Measurements from ENCODE around the gene SLC25A33.
"Not testable (repeated sequence)": the region's sequence is repeated elsewhere in the genome, so short reads cannot be mapped to it uniquely, and the experiment has no call there.

The SLC25A33 gene

DNA sequence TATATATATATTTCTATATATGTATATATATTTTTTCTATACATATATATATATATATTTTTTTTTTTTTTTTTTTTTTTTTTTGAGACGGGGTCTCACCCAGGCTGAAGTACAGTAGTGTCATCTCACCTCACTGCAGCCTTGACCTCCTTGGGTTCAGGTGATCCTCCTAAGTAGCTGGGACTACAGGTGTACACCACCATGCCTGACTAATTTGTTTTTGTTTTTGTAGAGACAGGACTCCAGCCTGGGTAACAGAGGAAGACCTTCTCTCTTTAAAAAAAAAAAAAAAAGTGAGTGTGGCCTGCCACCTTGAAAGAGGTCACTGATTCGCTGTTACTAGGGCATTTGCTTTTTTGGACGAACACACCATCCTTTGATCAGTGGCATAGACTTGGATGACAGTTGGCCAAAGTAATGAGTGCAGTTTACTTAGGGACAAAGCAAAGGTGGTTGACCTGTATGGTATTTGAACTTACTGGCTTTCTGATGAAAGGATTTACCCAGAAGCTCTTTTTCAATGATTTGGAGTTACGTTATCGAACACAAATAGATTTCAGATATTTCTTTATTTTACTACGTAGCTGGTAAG, 10.8 kb downstream of the SLC25A33 start:
- Histone ChIP-seq H3K4me1 (ENCODE audit: control insufficient read depth, insufficient read depth, low read length) (peaks cover under 1% of the 10 kb centered on the region), H3K9ac (ENCODE audit: low read length) (no peak overlapping the region), H3K9me3 (ENCODE audit: control insufficient read depth, low read length) (no peaks in the 10 kb centered on the region), H3K36me3 (ENCODE audit: control insufficient read depth, insufficient read depth, low read length) (no peaks in the 10 kb centered on the region), H3K27me3 (ENCODE audit: control insufficient read depth, insufficient read depth, low read length) (no peaks in the 10 kb centered on the region), H3K4me3 (ENCODE audit: low read length) (no peak overlapping the region)

DNA sequence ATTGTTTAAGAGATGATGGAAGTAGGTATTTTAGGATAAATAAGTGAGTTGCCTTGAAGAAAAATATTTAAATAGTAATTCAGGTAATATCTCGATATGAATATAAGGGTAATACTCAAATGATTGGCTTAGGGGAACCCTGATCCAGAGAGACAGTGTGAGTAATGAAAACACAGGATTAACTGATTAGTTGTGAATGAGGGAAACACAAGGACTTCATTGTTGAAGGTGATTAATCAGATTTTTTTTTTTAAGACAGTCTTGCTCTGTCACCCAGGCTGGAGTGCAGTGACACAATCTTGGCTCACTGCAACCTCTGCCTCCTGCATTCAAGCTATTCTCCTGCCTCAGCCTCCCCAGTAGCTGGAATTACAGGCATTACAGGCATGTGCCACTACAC, 12.7 kb downstream of the SLC25A33 start:
- Histone ChIP-seq H3K27me3 (ENCODE audit: control insufficient read depth, insufficient read depth, low read length) (no peaks in the 10 kb centered on the region), H3K36me3 (ENCODE audit: control insufficient read depth, insufficient read depth, low read length) (no peaks in the 10 kb centered on the region), H3K9ac (ENCODE audit: low read length) (no peak overlapping the region), H3K4me1 (ENCODE audit: control insufficient read depth, insufficient read depth, low read length) (peaks cover 10% of the 10 kb centered on the region), H3K4me3 (ENCODE audit: low read length) (no peak overlapping the region), H3K9me3 (ENCODE audit: control insufficient read depth, low read length) (no peaks in the 10 kb centered on the region)

DNA sequence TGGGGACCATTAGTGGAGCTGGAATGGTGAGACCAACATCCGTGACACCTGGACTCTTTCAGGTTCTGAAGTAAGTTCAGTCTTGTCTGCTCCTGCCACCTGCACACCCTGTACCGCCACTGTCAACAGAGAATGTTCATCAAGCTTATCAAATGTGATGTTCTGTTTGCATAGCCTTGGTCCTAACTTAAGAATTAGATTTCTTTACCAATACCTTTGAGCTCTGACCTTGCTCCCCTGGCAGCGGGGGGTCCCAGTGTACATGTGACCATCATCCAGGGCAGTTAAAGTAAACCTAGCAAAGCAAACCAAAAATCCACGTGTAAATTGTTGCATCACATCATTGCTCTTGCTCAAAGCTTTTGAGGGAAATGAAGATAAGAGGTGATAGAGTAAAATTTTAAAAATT, 14.5 kb downstream of the SLC25A33 start:
- no peak overlapping the region for H3K9ac ChIP-seq (ENCODE audit: low read length)
- no peak overlapping the region for H3K4me3 ChIP-seq (ENCODE audit: low read length)
- no peaks in the 10 kb centered on the region for H3K9me3 ChIP-seq (ENCODE audit: control insufficient read depth, low read length)
- peaks cover 10% of the 10 kb centered on the region for H3K4me1 ChIP-seq (ENCODE audit: control insufficient read depth, insufficient read depth, low read length)
- H3K36me3 ChIP-seq (ENCODE audit: control insufficient read depth, insufficient read depth, low read length), result no peaks in the 10 kb centered on the region
- no peaks in the 10 kb centered on the region for H3K27me3 ChIP-seq (ENCODE audit: control insufficient read depth, insufficient read depth, low read length)

DNA sequence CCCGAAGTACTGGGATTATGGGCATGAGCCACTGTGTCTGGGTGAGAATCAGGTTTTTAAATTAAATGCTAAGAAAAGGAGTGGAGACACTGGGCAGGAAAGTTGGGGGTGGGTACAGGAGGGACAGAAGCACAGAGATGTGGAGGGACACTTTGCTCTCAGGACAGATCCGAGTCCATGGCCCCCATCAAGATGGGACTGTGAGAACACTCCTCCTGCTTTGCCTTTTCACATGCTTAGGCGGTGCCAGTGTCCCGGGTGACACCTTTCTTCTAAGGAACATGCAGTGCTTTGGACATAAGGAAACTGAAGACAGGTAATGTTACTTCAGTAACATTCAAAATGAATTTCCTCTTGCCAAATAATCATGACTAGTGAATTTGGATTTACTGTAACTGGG, 16.7 kb downstream of the SLC25A33 start:
- no peaks in the 10 kb centered on the region for H3K27me3 ChIP-seq (ENCODE audit: control insufficient read depth, insufficient read depth, low read length)
- H3K9me3 ChIP-seq (ENCODE audit: control insufficient read depth, low read length), result no peaks in the 10 kb centered on the region
- H3K36me3 ChIP-seq (ENCODE audit: control insufficient read depth, insufficient read depth, low read length), result no peaks in the 10 kb centered on the region
- H3K4me1 ChIP-seq (ENCODE audit: control insufficient read depth, insufficient read depth, low read length), result peaks cover 10% of the 10 kb centered on the region
- no peak overlapping the region for H3K9ac ChIP-seq (ENCODE audit: low read length)
- H3K4me3 ChIP-seq (ENCODE audit: low read length), result no peak overlapping the region

DNA sequence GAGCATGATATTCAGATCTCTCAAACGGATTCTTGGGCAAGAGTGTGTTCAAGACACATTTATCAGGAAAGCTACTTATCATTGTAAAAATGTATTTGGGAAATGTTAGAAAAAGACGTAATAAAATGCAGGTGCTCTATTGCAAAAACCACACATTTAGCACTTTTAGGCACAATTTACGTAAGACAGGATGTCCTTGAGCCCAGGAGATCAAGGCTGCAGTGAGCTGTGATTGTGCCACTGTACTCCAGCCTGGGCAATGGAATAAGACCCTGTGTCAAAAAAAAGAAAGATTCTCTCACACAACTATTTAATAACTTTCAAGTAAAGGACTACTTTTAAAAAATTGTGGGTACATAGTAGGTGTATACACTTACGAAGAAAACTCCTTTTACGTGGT, 18.4 kb downstream of the SLC25A33 start:
- no peaks in the 10 kb centered on the region for H3K27me3 ChIP-seq (ENCODE audit: control insufficient read depth, insufficient read depth, low read length)
- H3K36me3 ChIP-seq (ENCODE audit: control insufficient read depth, insufficient read depth, low read length), result no peaks in the 10 kb centered on the region
- H3K4me1 ChIP-seq (ENCODE audit: control insufficient read depth, insufficient read depth, low read length), result peaks cover 10% of the 10 kb centered on the region
- H3K9me3 ChIP-seq (ENCODE audit: control insufficient read depth, low read length), result no peaks in the 10 kb centered on the region
- H3K9ac ChIP-seq (ENCODE audit: low read length), result no peak overlapping the region
- no peak overlapping the region for H3K4me3 ChIP-seq (ENCODE audit: low read length)

DNA sequence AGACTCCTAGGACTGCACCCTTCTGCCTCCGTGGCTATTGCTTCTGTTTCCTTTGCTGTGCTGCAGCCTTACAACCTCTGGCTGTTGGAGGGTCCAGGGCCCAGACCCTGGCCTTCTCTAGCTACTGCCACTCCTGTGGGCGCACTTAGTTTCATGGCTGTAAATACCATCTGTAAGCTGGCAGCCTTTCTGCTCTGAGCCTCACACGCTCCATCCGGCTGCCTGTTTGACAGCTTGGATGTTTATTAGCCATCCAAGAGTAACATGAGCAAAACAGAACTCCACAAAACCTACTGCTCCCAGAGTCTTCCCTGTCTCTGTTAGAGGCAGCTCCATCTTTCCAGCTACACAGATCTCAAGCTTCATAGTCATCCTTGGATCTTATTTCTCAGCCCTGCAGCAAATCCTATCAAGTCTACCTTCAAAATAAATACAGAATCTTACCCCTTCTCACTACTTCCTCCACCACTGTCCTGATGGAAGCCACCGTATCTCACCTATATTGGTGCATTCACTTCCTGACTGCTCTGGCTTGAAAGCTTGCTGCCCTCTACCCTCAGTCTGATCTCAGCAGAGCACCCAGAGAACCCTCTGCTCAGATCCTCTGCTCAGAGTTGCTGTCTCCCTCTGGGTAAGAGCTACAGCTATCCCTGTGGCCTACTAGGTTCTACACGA, 19.1 kb downstream of the SLC25A33 start:
- Histone ChIP-seq H3K4me1 (ENCODE audit: control insufficient read depth, insufficient read depth, low read length) (peaks cover 10% of the 10 kb centered on the region), H3K9me3 (ENCODE audit: control insufficient read depth, low read length) (no peaks in the 10 kb centered on the region), H3K27me3 (ENCODE audit: control insufficient read depth, insufficient read depth, low read length) (no peaks in the 10 kb centered on the region), H3K36me3 (ENCODE audit: control insufficient read depth, insufficient read depth, low read length) (no peaks in the 10 kb centered on the region), H3K4me3 (ENCODE audit: low read length) (no peak overlapping the region), H3K9ac (ENCODE audit: low read length) (no peak overlapping the region)

DNA sequence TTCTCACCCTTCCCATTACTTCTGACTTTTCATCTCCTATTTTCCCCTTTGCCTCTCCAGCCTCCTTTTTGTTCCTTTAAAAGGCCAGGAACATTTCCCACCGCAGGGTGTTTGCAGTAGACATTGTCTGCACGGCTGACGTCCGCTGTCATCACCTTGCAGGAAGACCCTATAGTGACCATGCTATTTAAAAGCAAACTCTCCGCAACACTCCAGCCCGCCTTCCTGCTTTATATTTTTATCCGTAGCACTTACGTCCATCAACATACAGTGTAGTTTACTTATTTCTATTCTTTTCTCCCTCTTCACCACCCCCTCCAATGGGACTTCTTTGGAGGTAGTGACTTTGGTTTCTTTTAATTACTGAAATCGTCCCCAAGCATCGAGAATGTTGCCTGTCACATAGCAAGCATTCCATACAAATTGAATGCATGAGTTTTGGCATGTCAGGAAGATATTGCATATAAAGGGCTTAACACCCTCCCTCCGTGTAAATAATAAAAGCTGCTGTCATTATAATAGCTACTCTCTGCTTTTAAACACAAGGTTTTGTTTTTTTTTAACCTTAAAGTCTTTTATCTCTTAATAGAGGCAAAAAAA, 19.8 kb downstream of the SLC25A33 start:
- Histone ChIP-seq H3K9me3 (ENCODE audit: control insufficient read depth, low read length) (no peaks in the 10 kb centered on the region), H3K27me3 (ENCODE audit: control insufficient read depth, insufficient read depth, low read length) (no peaks in the 10 kb centered on the region), H3K9ac (ENCODE audit: low read length) (no peak overlapping the region), H3K4me1 (ENCODE audit: control insufficient read depth, insufficient read depth, low read length) (peaks cover 10% of the 10 kb centered on the region), H3K4me3 (ENCODE audit: low read length) (no peak overlapping the region), H3K36me3 (ENCODE audit: control insufficient read depth, insufficient read depth, low read length) (no peaks in the 10 kb centered on the region)

DNA sequence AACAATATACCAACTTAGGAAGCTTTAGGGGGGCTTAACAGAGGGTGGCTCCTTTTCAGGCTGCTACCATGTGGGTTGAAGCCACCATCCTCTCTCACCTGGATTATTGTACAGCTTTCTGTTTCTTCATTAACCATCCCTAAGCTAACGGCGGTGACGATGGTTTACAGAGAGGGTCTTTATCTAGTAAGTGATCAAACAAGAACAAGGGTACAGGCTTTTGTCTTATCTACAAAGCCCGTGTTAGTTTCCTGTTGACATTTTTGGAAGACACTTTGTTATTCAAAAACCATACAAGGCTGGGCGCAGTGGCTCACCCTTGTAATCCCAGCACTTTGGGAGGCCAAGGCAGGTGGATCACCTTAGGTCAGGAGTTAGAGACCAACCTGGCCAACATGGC, 20.4 kb downstream of the SLC25A33 start:
- peaks cover 10% of the 10 kb centered on the region for H3K4me1 ChIP-seq (ENCODE audit: control insufficient read depth, insufficient read depth, low read length)
- no peaks in the 10 kb centered on the region for H3K36me3 ChIP-seq (ENCODE audit: control insufficient read depth, insufficient read depth, low read length)
- H3K4me3 ChIP-seq (ENCODE audit: low read length), result no peak overlapping the region
- no peaks in the 10 kb centered on the region for H3K9me3 ChIP-seq (ENCODE audit: control insufficient read depth, low read length)
- H3K9ac ChIP-seq (ENCODE audit: low read length), result no peak overlapping the region
- H3K27me3 ChIP-seq (ENCODE audit: control insufficient read depth, insufficient read depth, low read length), result no peaks in the 10 kb centered on the region

DNA sequence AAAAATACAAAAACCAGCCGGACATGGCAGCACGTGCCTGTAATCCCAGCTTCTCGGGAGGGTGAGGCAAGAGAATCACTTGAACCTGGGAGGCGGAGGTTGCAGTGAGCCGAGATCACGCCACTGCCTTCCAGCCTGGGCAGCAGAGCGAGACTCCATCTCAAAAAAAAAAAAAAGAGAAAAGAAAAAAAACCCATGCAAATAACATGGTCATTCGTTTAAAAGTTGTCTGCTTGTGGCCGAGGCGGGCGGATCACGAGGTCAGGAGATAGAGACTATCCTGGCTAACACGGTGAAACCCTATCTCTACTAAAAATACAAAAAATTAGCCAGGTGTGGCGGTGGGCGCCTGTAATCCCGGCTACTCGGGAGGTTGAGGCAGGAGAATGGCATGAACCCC, 20.8 kb downstream of the SLC25A33 start:
- not testable (repeated sequence) for H3K9ac ChIP-seq (ENCODE audit: low read length); H3K27me3 ChIP-seq (ENCODE audit: control insufficient read depth, insufficient read depth, low read length); H3K4me1 ChIP-seq (ENCODE audit: control insufficient read depth, insufficient read depth, low read length); H3K36me3 ChIP-seq (ENCODE audit: control insufficient read depth, insufficient read depth, low read length); H3K9me3 ChIP-seq (ENCODE audit: control insufficient read depth, low read length); H3K4me3 ChIP-seq (ENCODE audit: low read length)

DNA sequence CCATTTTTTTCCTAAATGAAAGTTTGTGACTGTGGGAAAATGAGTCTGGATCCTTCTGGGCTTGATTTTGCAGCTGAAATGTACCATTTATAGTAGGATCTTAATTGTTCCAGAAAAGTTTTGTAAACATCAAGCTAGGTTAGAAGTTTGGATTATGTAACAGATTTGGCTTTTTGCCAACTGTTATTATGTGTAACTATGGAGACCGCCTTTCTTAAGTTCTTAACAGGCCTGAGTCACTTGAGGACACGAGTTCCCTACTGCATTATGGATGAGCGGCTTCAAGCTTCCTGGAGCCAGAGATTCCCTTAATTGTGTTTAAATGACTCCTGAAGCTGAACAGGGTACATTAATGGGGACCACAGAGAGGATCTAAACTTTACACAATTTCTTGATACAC, 22.2 kb downstream of the SLC25A33 start:
- Histone ChIP-seq H3K36me3 (ENCODE audit: control insufficient read depth, insufficient read depth, low read length) (no peaks in the 10 kb centered on the region), H3K4me3 (ENCODE audit: low read length) (no peak overlapping the region), H3K9ac (ENCODE audit: low read length) (no peak overlapping the region), H3K4me1 (ENCODE audit: control insufficient read depth, insufficient read depth, low read length) (no peaks in the 10 kb centered on the region), H3K27me3 (ENCODE audit: control insufficient read depth, insufficient read depth, low read length) (no peaks in the 10 kb centered on the region), H3K9me3 (ENCODE audit: control insufficient read depth, low read length) (no peaks in the 10 kb centered on the region)

DNA sequence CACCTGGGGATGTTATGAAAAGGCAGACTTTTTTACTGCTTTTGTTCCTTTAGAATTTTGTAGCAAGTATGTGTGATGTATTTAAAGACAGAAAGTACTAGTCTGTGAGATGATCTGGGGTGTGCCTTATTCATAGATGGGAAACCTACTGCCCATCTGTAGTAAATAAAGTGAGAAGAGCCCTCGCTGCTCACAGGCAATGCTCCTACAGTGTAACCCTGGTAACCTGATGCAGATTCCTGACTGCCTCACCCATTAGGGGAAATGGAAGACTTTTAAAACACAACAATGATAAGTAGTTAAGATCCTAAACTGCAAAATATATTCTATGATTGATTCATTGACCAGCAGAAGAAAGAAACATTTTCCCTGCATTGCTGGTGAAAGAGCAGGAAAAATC, 30.0 kb downstream of the SLC25A33 start:
- no peak overlapping the region for H3K4me3 ChIP-seq (ENCODE audit: low read length)
- H3K27me3 ChIP-seq (ENCODE audit: control insufficient read depth, insufficient read depth, low read length), result no peaks in the 10 kb centered on the region
- H3K36me3 ChIP-seq (ENCODE audit: control insufficient read depth, insufficient read depth, low read length), result no peaks in the 10 kb centered on the region
- H3K9me3 ChIP-seq (ENCODE audit: control insufficient read depth, low read length), result no peaks in the 10 kb centered on the region
- no peaks in the 10 kb centered on the region for H3K4me1 ChIP-seq (ENCODE audit: control insufficient read depth, insufficient read depth, low read length)
- H3K9ac ChIP-seq (ENCODE audit: low read length), result no peak overlapping the region

DNA sequence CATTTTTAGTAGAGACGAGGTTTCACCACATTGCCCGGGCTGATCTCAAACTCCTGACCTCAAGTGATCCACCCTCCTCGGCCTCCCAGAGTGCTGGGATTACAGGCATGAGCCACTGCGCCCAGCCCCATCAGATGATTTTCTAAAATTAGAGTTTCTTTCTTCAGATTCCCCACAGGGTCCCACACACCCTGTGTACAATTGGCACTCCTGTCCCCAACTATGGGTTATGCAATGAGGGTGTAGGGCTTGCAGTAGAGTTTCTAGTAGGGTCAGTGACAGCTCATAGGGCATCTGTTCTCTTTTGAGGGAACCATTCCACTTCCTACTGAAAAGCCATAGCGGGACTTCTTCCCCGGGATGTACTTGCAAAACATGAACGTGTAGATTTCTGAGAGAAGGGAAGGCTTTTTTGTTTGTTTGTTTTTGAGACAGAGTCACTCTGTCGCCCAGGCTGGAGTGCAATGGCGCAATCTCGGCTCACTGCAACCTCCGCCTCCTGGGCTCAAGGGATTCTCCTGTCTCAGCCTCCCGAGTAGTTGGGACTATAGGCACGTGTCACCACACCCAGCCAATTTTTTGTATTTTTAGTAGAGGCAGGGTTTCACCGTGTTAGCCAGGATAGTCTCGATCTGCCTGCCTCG, 31.7 kb downstream of the SLC25A33 start:
- not testable (repeated sequence) for H3K4me3 ChIP-seq (ENCODE audit: low read length); H3K4me1 ChIP-seq (ENCODE audit: control insufficient read depth, insufficient read depth, low read length); H3K9ac ChIP-seq (ENCODE audit: low read length); H3K36me3 ChIP-seq (ENCODE audit: control insufficient read depth, insufficient read depth, low read length); H3K9me3 ChIP-seq (ENCODE audit: control insufficient read depth, low read length); H3K27me3 ChIP-seq (ENCODE audit: control insufficient read depth, insufficient read depth, low read length)

Measured in mucosa of stomach (tissue), 1 donor.